GM12878 (cell line): ENCODE results near the gene METRN. TPM values are rescaled to one million over a fixed set of nuclear protein-coding genes. Genes with fewer than 3 reads are reported as not detected.

Experiments
- ATAC-seq: fragments of 200-7000 bp; cut with Tn5 transposase; 3 replicates; pipeline ENCODE4 v1.9.1; 2020; ENCODE audit warnings: mild to moderate bottlenecking, moderate library complexity
- BruUV-seq: library from RNA; stranded (reverse); fragments of 400-500 nt; replicated peaks from 2 replicates; lab custom pipeline; 2021; lab: Mats Ljungman, UMichigan
- CTCF ChIA-PET: fragments of 300-600 bp; sonication (Branson Sonifier 250); formaldehyde crosslinking; extraction: SDS; loops from one replicate; lab custom pipeline; 2021; ENCODE audit warnings: inconsistent platforms; lab: Yijun Ruan, JAX
- POLR2A ChIA-PET: fragments of 350-600 bp; formaldehyde crosslinking; extraction: SDS; loops from one replicate; lab custom pipeline; 2021; ENCODE audit warnings: inconsistent platforms; lab: Charles Lee
- RAD21 ChIA-PET: fragments of 300-600 bp; sonication (Branson Sonifier 250); formaldehyde crosslinking; loops from one replicate; lab custom pipeline; 2023; ENCODE audit warnings: antibody characterized with exemption; ENCODE audit not compliant: unreplicated experiment; lab: Charles Lee
- SMC1A ChIA-PET: fragments of 300-600 bp; sonication (Branson Sonifier 250); formaldehyde crosslinking; loops from one replicate; lab custom pipeline; 2023; ENCODE audit not compliant: unreplicated experiment, uncharacterized antibody; lab: Charles Lee
- DNase-seq: peaks from one replicate; pipeline ENCODE4 v3.0.0-alpha.2; 2011; ENCODE audit warnings: low read depth, low spot score
- FAIRE-seq: peaks from 3 replicates; lab custom pipeline; 2011; peaks lifted over from hg19 to GRCh38; lab: Jason Lieb, UNC
- H2AFZ ChIP-seq: 2 replicates; pipeline ENCODE4 v1.6.0; 2011; ENCODE audit warnings: low read depth, low read length, control low read depth; ENCODE audit not compliant: control insufficient read depth
- H3K27ac ChIP-seq: 2 replicates; pipeline ENCODE4 v1.5.1; 2011; ENCODE audit warnings: control low read depth; ENCODE audit not compliant: control insufficient read depth, insufficient read depth
- H3K27me3 ChIP-seq, 2 experiments: replicated peaks in 1 of 2; 2 replicates each; pipeline versions ENCODE4 v1.6.0 to v1.6.1; 2011; ENCODE audit warnings: low read length in 1 of 2; ENCODE audit not compliant: control insufficient read depth in 2 of 2, insufficient read depth in 2 of 2
- H3K36me3 ChIP-seq, 2 experiments: 2 replicates each; pipeline ENCODE4 v1.5.1; 2011; ENCODE audit warnings: low read length in 1 of 2; ENCODE audit not compliant: control insufficient read depth in 2 of 2, insufficient read depth in 2 of 2
- H3K4me1 ChIP-seq: 2 replicates; pipeline ENCODE4 v1.6.1; 2011; ENCODE audit warnings: mild to moderate bottlenecking, low read length, moderate library complexity, mixed read lengths; ENCODE audit not compliant: control insufficient read depth, insufficient read depth
- H3K4me2 ChIP-seq: 2 replicates; pipeline ENCODE4 v1.6.0; 2011; ENCODE audit warnings: control low read depth; ENCODE audit not compliant: control insufficient read depth, insufficient read depth
- H3K4me3 ChIP-seq: fragments of 200-600 bp; sonication (generic); 2 replicates; pipeline ENCODE4 v1.5.1; 2016
- H3K79me2 ChIP-seq: 2 replicates; pipeline ENCODE4 v1.6.0; 2011; ENCODE audit warnings: low read length; ENCODE audit not compliant: control insufficient read depth, insufficient read depth
- H3K9ac ChIP-seq: 2 replicates; pipeline ENCODE4 v1.8.0; 2011; ENCODE audit warnings: low read length, control low read depth, mixed read lengths; ENCODE audit not compliant: control insufficient read depth, insufficient read depth
- H3K9me3 ChIP-seq: replicated peaks from 3 replicates; pipeline ENCODE4 v1.5.1; 2011; ENCODE audit warnings: mild to moderate bottlenecking, low read length; ENCODE audit not compliant: control insufficient read depth, insufficient read depth
- H4K20me1 ChIP-seq: 2 replicates; pipeline ENCODE4 v1.6.0; 2011; ENCODE audit not compliant: control insufficient read depth, insufficient read depth
- CHD1 ChIP-seq: IDR thresholded peaks from 2 replicates; pipeline ENCODE4 v1.6.1; 2012; ENCODE audit warnings: low read depth, low read length, improper control_type of control experiment
- ETV6 ChIP-seq, 2 experiments: fragments of 450-650 bp in 1 of 2; IDR thresholded peaks in 1 of 2; conservative IDR thresholded peaks in 1 of 2; 2 replicates each; pipeline ENCODE4 v1.6.1; 2014; ENCODE audit warnings: antibody characterized with exemption in 1 of 2, borderline replicate concordance in 1 of 2, low read depth in 1 of 2, mild to moderate bottlenecking in 1 of 2, moderate library complexity in 1 of 2
- NFIC ChIP-seq: IDR thresholded peaks from 2 replicates; pipeline ENCODE4 v1.6.1; 2012; ENCODE audit warnings: low read depth, mild to moderate bottlenecking, inconsistent platforms, low read length, moderate library complexity
- NR2C1 ChIP-seq: fragments of 450-650 bp; IDR thresholded peaks from 2 replicates; pipeline ENCODE4 v1.6.1; 2017; ENCODE audit warnings: antibody characterized with exemption, mild to moderate bottlenecking, moderate library complexity
- NRF1 ChIP-seq: conservative IDR thresholded peaks from 2 replicates; pipeline ENCODE4 v1.6.1; 2011; ENCODE audit warnings: mild to moderate bottlenecking, low read depth, low read length, improper control_type of control experiment
- SREBF1 ChIP-seq: IDR thresholded peaks from 2 replicates; pipeline ENCODE4 v1.6.1; 2012; ENCODE audit warnings: mild to moderate bottlenecking, low read length
- ZBED1 ChIP-seq: IDR thresholded peaks from 2 replicates; pipeline ENCODE4 v1.6.1; 2016; ENCODE audit warnings: borderline replicate concordance
- ZNF622 ChIP-seq: fragments of 450-650 bp; IDR thresholded peaks from 2 replicates; pipeline ENCODE4 v1.6.1; 2017; ENCODE audit warnings: mild to moderate bottlenecking, inconsistent platforms
- WGBS: methylation state at CpG from one replicate; pipeline ENCODE4 v1.1.6; 2016; ENCODE audit warnings: low lambda C conversion rate; ENCODE audit not compliant: insufficient replicate concordance, insufficient coverage; ENCODE audit errors: missing lambda C conversion rate; 5-methylcytosine and 5-hydroxymethylcytosine counted together
- in situ Hi-C: fragments of 300-500 bp; cut with MboI; formaldehyde crosslinking; loops from 9 replicates; pipeline ENCODE4 v1.14.3; 2018; ENCODE audit warnings: mixed read lengths
- intact Hi-C: fragments of 100-400 bp; cut with micrococcal nuclease; formaldehyde crosslinking; loops from one replicate; pipeline ENCODE4 v1.14.2; 2022; ENCODE audit not compliant: unreplicated experiment
- polyA plus RNA-seq, 11 experiments: library from polyadenylated mRNA; depleted of rRNA in 4 of 11; unstranded in 6 of 11; stranded (reverse) in 5 of 11; fragments of >200 nt; fragmentation: Nextera tagmentation in 4 of 11; fragmentation: Illumina TruSeq in 1 of 11; extraction: Ambion mirVana in 4 of 11; extraction: Trizol in 1 of 11; gene quantifications; 1 replicate in 1 of 11; 2 replicates in 10 of 11; pipeline versions ENCODE4 v1.2.1 to v1.2.3, GENCODE V29; 2011 to 2016; ENCODE audit warnings: inconsistent platforms in 2 of 11, missing spikeins in 2 of 11, low read depth in 1 of 11
- total RNA-seq, 4 experiments: library from RNA; depleted of rRNA in 3 of 4; stranded (reverse); fragments of >200 nt in 3 of 4; fragmentation: Illumina TruSeq in 1 of 4; extraction: Trizol in 1 of 4; gene quantifications; 2 replicates each; pipeline versions ENCODE4 v1.2.1 to v1.2.3, GENCODE V29; 2013 to 2021
- TF ChIP-seq, protein P1 (sequence below): fragments of 450-650 bp; formaldehyde crosslinking; IDR thresholded peaks from 2 replicates; pipeline ENCODE4 v1.4.0; 2022; ENCODE audit warnings: mild to moderate bottlenecking, moderate library complexity

Gene METRN
- total and polyA plus RNA-seq, 10 of the 15 experiments (the other 5 are each of a cell fraction or from before 2014, with no cell fraction given) = 0.11 to 12.8 (median 1.1) TPM; not detected in 1

DNA sequence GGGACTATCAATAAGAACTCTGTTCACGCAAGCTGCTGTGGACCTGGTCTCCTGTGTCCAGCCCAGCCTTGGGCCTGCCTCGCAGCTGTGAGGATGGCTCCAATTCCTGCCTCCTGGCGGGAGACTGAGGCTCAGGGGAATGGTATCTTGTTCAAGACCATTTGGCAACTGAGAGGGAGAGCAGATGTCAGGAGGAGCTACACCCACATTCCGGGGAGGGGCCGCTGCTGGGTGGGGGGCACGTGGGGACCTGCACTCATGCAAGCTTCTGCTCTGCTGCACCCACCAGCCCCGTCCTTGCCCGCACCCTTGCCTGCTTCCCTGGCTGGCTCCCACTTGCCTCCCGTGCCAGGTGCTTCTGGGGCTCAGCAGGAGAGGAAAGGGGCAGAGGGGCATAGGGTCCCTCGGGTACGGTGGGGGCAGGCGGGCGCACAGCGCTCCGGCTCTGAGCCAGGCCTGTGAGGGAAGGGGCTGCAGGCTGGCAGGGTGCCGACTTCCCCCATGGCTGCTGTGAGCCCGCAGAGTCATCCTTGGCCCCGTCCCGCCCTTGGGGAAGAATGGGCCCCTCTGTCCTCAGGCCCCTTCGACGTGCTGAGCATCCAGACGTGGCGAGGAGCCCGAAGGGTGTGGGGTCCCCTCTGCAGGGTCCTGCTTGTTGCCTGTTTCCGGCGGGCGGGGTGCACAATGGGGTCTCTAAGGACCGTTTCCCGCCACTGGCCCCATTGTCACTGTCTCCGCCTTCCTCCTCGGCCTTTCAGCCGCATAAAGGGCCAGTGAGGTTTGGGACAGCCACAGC is 2.7 kb downstream of the METRN start:
- intact Hi-C loops = no loop called here

More for the DNA sequence above, 2.7 kb downstream of the METRN start:
- no peak for FAIRE-seq
- in situ Hi-C loops = no loop called here
- H3K36me3 ChIP-seq = no peaks in the 10 kb centered on the region
- no peaks in the 10 kb centered on the region; the same call in 1 of the 2 replicates for H3K79me2 ChIP-seq
- POLR2A ChIA-PET = interaction anchor here (0.5 kb wide), 1 partner anchor 25 kb away, joined by 3 read pairs; no protein-coding TSS in a partner anchor
- H3K9ac ChIP-seq = no peak overlapping the region
- no peak overlapping the region for H3K4me3 ChIP-seq
- no peak overlapping the region for H3K27ac ChIP-seq
- no TSS peak for BruUV-seq
- no peak overlapping the region for H2AFZ ChIP-seq
- TF ChIP-seq CHD1 (no peak), ETV6 (conservative IDR thresholded peaks at IDR 0.05 in 1 of 2, IDR thresholded peaks at IDR 0.05 in 1 of 2; ENCODE audit: borderline replicate concordance in 1 of 2, low read depth in 1 of 2) (no peak), SREBF1 (no peak), NR2C1 (no peak), NFIC (no peak), NRF1 (no peak), ZBED1 (no peak), ZNF622 (no peak)
- TF ChIP-seq, protein P1, sequence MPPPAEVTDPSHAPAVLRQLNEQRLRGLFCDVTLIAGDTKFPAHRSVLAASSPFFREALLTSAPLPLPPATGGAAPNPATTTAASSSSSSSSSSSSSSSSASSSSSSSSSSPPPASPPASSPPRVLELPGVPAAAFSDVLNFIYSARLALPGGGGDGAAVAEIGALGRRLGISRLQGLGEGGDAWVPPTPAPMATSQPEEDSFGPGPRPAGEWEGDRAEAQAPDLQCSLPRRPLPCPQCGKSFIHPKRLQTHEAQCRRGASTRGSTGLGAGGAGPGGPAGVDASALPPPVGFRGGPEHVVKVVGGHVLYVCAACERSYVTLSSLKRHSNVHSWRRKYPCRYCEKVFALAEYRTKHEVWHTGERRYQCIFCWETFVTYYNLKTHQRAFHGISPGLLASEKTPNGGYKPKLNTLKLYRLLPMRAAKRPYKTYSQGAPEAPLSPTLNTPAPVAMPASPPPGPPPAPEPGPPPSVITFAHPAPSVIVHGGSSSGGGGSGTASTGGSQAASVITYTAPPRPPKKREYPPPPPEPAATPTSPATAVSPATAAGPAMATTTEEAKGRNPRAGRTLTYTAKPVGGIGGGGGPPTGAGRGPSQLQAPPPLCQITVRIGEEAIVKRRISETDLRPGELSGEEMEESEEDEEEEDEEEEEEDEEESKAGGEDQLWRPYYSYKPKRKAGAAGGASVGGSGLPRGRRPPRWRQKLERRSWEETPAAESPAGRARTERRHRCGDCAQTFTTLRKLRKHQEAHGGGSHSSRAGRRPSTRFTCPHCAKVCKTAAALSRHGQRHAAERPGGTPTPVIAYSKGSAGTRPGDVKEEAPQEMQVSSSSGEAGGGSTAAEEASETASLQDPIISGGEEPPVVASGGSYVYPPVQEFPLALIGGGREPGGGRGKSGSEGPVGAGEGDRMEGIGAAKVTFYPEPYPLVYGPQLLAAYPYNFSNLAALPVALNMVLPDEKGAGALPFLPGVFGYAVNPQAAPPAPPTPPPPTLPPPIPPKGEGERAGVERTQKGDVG (CRISPR knock-in tag) = no peak
- WGBS = 80% methylated on average over 31 of the region's 32 CpGs
- H3K4me2 ChIP-seq = no peak overlapping the region
- SMC1A ChIA-PET = no interaction called here
- no peaks in the 10 kb centered on the region for H3K9me3 ChIP-seq
- no peak for ATAC-seq
- RAD21 ChIA-PET = no interaction called here
- no peaks in the 10 kb centered on the region for H3K27me3 ChIP-seq
- 0 out of 2 replicates have a peak, but pooled peaks cover 2% of the 10 kb centered on the region for H4K20me1 ChIP-seq
- CTCF ChIA-PET = no interaction called here
- H3K4me1 ChIP-seq = peaks cover 10% of the 10 kb centered on the region
- DNase-seq = no peak
